ENCODE results near the gene MNX1. TPM values are rescaled to one million over a fixed set of nuclear protein-coding genes. Genes with fewer than 3 reads are reported as not detected.

Gene MNX1
- total and polyA plus RNA-seq, 4 donors = 0.08 TPM; not detected in 3

GRCh38 chr7:156985101-156985992, 25.1 kb downstream of the MNX1 start:
- no peaks in the 10 kb centered on the region for H3K9me3 ChIP-seq (ENCODE audit: control insufficient read depth in 4 of 4, low read length in 3 of 4)
- TF ChIP-seq RAD21 (IDR thresholded peaks at IDR 0.05) (no peak), FOXA1 (IDR thresholded peaks at IDR 0.05) (no peak), HNF4G (IDR thresholded peaks at IDR 0.05) (no peak), EGR1 (IDR thresholded peaks at IDR 0.05; ENCODE audit: low read depth in 2 of 2) (no peak), CTCF (IDR thresholded peaks at IDR 0.05; ENCODE audit: low read depth, low read length, missing input control) (no peak), ATF3 (IDR thresholded peaks at IDR 0.05) (no peak), SP1 (IDR thresholded peaks at IDR 0.05) (no peak), JUND (IDR thresholded peaks at IDR 0.05) (no peak), REST (IDR thresholded peaks at IDR 0.05) (no peak), TAF1 (conservative IDR thresholded peaks at IDR 0.05) (no peak), MAX (IDR thresholded peaks at IDR 0.05) (no peak), RXRA (IDR thresholded peaks at IDR 0.05) (no peak), HNF4A (conservative IDR thresholded peaks at IDR 0.05) (no peak), ZBTB33 (IDR thresholded peaks at IDR 0.05) (no peak), YY1 (IDR thresholded peaks at IDR 0.05) (no peak), NR2F2 (IDR thresholded peaks at IDR 0.05) (no peak), GABPA (IDR thresholded peaks at IDR 0.05 in 1 of 2, conservative IDR thresholded peaks at IDR 0.05 in 1 of 2) (no peak), FOXA2 (IDR thresholded peaks at IDR 0.05) (no peak)
- H3K27ac ChIP-seq (ENCODE audit: low read depth in 1 of 2, low read length in 2 of 2) = no peak overlapping the region
- DNase-seq (ENCODE audit: low spot score) = no peak
- H3K9ac ChIP-seq (ENCODE audit: low read depth in 1 of 2, low read length in 2 of 2) = no peak overlapping the region
- no peaks in the 10 kb centered on the region for H3K36me3 ChIP-seq (ENCODE audit: control insufficient read depth in 4 of 4, insufficient read depth in 3 of 4, low read depth in 1 of 4, low read length in 3 of 4)
- H3K4me1 ChIP-seq (ENCODE audit: control insufficient read depth in 4 of 4, insufficient read depth in 4 of 4, low read length in 3 of 4) = no peaks in the 10 kb centered on the region
- no peak overlapping the region for H3K4me3 ChIP-seq (ENCODE audit: low read depth in 1 of 3, low read length in 3 of 3)
- H3K27me3 ChIP-seq (ENCODE audit: control insufficient read depth in 4 of 4, insufficient read depth in 4 of 4, low read length in 3 of 4) = no peaks in the 10 kb centered on the region
- WGBS = 92% methylated on average over 29 of the region's 29 CpGs

All from liver (tissue), 9 donors.